ENCODE results near the gene SHC3. TPM values are rescaled to one million over a fixed set of nuclear protein-coding genes. Genes with fewer than 3 reads are reported as not detected.
A peak's percentile ranks its signal among the peaks of the same experiment; 100 is the strongest.

SHC3 gene
- total RNA-seq, 1 experiment from 2014 or later, result 0.03 TPM

GRCh38 chr9:89160806-89161205 lies 17.8 kb downstream of the SHC3 start:
- no peak for DNase-seq (ENCODE audit: low read depth)

GRCh38 chr9:89154651-89155336 lies 23.8 kb downstream of the SHC3 start:
- peak; percentile 94 for DNase-seq (ENCODE audit: low read depth)

GRCh38 chr9:89154218-89154617 lies 24.4 kb downstream of the SHC3 start:
- no peak for DNase-seq (ENCODE audit: low read depth)

GRCh38 chr9:89153232-89154017 lies 25.2 kb downstream of the SHC3 start:
- DNase-seq (ENCODE audit: low read depth), result peak; percentile 95

GRCh38 chr9:89149726-89150125 lies 28.9 kb downstream of the SHC3 start:
- DNase-seq (ENCODE audit: low read depth), result peak; percentile 74

- DNase-seq (ENCODE audit: low read depth), result no peak
These were observed 33.5 kb downstream of the SHC3 start for GRCh38 chr9:89145097-89145496.

GRCh38 chr9:89144238-89144637 lies 34.4 kb downstream of the SHC3 start:
- no peak for DNase-seq (ENCODE audit: low read depth)

GRCh38 chr9:89143266-89143665 lies 35.4 kb downstream of the SHC3 start:
- no peak for DNase-seq (ENCODE audit: low read depth)

- no peak for DNase-seq (ENCODE audit: low read depth)
These were observed 39.2 kb downstream of the SHC3 start for GRCh38 chr9:89139455-89139854.

- peak; percentile 12 for DNase-seq (ENCODE audit: low read depth)
These were observed 39.9 kb downstream of the SHC3 start for GRCh38 chr9:89138463-89139390.

- peak; percentile 89 for DNase-seq (ENCODE audit: low read depth)
These were observed 40.8 kb downstream of the SHC3 start for GRCh38 chr9:89137542-89138462.

- DNase-seq (ENCODE audit: low read depth), result no peak
These were observed 42.9 kb downstream of the SHC3 start for GRCh38 chr9:89135591-89136166.

GRCh38 chr9:89134709-89135108 lies 43.9 kb downstream of the SHC3 start:
- no peak for DNase-seq (ENCODE audit: low read depth)

GRCh38 chr9:89122949-89123348 lies 55.7 kb downstream of the SHC3 start:
- DNase-seq (ENCODE audit: low read depth), result no peak

- DNase-seq (ENCODE audit: low read depth), result no peak
These were observed 57.9 kb downstream of the SHC3 start for GRCh38 chr9:89120704-89121103.

GRCh38 chr9:89116805-89117192 lies 61.8 kb downstream of the SHC3 start:
- DNase-seq (ENCODE audit: low read depth), result no peak

- DNase-seq (ENCODE audit: low read depth), result no peak
These were observed 62.4 kb downstream of the SHC3 start for GRCh38 chr9:89116064-89116804.

- no peak for DNase-seq (ENCODE audit: low read depth)
These were observed 63.2 kb downstream of the SHC3 start for GRCh38 chr9:89115426-89115825.

- DNase-seq (ENCODE audit: low read depth), result no peak
These were observed 63.9 kb downstream of the SHC3 start for GRCh38 chr9:89114741-89115140.

- DNase-seq (ENCODE audit: low read depth), result no peak
These were observed 64.8 kb downstream of the SHC3 start for GRCh38 chr9:89113851-89114250.

Data from HT1080 (cell line).